Stromal cell of bone marrow (primary cell): Measurements from ENCODE around the gene FAM114A1.
"Not testable (repeated sequence)": the region's sequence is repeated elsewhere in the genome, so short reads cannot be mapped to it uniquely, and the experiment has no call there.

Source experiments
- DNase-seq: peaks from one replicate; pipeline ENCODE4 v3.0.0-alpha.2; 2012; ENCODE audit warnings: low read depth

The FAM114A1 gene

GRCh38 chr4:38935391-38936073 lies 67.9 kb downstream of the FAM114A1 start:
- DNase-seq, result no peak

DNA sequence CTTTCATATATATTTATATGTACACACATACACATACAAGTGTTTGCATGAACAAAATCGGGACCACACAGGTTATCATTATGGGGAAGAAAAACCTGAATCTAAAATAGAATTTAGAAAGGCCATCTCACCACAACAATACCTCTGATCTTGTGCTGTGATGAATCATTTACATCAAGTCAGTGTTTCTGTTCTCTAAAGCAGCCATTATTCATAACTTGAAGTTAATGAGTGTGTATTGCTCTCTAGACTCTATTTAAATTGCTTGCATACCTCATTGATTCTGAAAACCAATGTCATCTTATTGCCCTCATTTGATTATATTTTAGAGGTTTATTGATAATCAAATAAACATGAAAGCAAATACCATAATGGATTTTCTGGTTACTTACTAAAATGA lies 71.6 kb downstream of the FAM114A1 start:
- DNase-seq, result no peak

DNA sequence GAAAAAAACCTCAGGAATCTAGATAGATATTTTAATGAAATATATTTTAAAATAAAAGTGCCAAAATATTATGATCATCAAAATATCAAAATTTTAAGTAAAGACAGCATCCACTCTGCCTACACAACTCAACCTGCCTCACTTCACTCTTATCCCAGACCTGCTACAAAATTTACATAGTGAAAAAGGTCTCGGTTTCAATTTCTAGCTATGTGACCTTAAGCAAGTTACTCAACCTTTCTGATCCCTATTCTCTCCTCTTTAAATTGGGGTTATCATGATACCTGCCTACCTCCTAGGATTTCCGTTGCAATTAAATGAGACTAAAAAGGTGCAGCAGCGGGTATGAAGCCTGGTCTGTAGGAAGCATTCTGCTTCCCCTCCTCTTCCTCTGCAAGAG lies 72.9 kb downstream of the FAM114A1 start:
- DNase-seq, result no peak

DNA sequence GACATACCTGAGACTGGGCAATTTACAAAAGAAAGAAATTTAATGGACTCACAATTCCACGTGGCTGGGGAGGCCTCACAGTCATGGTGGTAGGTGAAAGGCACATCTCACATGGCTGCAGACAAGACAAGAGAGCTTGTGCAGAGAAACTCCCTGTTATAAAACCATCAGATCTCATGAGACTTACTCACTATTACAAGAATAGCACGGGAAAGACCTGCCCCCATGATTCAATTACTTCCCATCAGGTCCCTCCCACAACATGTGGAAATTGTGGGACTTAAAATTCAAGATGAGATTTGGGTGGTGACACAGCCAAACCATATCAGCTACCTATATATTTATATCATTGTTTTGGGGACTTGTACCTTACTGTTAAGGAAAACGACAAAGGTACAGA lies 74.3 kb downstream of the FAM114A1 start:
- peak; percentile 56 for DNase-seq

DNA sequence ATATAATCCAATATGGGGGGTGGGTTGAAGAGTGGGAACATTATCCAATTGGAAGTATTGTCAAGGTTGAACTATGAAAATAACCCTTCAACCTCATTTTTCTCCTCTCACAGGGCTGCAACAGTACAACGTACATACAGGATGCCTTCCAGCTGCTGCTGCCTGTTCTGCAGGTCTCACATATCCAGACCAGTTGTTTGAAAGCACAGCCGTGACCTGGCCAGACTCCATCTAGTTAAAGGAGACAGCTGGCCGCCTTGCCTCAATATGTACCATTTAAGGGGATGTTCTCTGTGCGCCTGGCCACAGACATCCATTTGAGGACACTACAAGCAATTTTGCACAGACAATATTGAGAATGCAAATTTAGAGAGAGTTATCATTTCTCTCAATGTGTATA lies 75.7 kb downstream of the FAM114A1 start:
- DNase-seq, result no peak

DNA sequence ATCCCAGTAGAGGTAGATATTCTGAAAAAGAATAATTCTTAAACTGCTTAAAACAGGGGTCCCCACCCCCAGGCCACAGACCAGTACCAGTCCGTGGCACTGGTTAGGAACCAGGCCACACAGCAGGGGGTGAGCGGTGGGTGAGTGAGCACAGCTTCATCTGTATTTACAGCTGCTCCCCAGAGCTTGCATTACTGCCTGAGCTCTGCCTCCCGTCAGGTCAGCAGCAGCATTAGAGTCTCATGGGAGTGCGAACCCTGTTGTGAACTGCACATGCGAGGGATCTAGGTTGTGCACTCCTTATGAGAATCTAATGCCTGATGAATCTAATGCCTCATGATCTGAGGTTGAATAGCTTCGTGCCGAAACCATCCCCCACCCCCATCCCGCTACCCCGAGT lies 76.8 kb downstream of the FAM114A1 start:
- no peak for DNase-seq

GRCh38 chr4:38946919-38947318 lies 79.3 kb downstream of the FAM114A1 start:
- no peak for DNase-seq

GRCh38 chr4:38948551-38948950 lies 80.9 kb downstream of the FAM114A1 start:
- DNase-seq, result peak; percentile 88

DNA sequence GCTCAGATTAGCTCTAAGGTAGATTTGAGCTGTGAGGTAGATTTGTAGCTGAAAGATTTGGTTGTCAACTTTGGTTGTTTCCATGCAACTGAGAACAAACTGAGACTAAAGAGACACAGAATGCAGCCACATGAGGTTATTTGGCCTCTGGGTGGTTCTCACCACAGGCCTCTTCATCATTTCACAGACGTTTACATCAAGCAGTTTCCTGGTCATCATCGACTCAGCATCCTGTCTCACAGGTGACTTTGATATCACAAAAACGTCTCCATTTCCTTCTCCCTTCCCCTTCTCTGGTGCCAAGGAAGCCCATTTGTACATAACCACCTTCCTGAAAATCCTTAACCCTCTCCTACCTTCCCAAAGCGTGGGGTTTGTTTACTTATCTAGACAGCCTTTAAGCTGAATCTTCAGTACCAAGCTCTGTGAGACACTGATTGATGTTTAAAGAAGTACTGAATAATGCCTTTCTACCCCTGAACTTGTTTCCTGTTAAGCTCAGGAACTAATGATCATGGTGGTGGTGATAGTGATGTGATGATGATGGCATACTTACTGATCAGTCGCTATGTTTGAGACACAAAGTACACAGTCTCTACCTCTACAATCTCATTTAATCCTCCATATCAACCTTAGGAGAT lies 81.9 kb downstream of the FAM114A1 start:
- no peak for DNase-seq

DNA sequence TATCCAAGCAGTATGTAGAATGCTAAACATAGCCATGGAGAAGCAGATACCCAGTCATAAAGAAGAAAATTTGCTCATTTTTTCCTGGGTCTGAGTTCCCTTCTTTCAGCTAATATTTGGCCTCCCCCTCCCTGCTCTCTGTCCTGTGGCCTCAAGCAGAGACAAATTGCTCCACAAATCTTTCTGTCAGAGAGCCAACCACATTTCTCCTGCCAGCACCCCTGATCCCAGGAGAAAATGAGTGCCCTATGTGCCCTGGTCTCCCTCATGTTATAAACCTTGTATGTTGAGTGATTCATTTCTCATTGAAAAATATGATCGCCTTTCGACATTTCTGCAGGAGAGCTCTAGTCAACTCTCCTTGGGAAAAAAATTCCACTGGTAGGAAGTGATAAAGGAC lies 82.6 kb downstream of the FAM114A1 start:
- no peak for DNase-seq

DNA sequence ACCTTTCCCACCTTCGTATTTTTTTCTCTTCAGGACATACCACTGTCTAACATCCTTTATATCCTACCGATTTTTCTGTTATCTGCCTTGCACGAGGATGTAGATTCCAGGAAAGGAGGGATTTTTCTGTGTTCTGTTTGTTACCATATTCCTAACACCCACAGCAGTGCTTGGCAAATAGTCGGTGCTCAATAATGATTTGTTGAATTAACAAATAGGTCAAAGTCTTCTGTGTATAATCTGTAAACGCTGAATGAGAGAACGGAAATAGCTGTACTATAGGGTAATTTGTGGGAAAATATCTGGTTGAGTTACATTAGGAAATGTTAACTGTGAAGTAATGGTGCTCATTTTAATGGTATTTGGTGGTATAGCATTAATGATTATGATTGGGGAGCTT lies 83.1 kb downstream of the FAM114A1 start:
- DNase-seq, result no peak

DNA sequence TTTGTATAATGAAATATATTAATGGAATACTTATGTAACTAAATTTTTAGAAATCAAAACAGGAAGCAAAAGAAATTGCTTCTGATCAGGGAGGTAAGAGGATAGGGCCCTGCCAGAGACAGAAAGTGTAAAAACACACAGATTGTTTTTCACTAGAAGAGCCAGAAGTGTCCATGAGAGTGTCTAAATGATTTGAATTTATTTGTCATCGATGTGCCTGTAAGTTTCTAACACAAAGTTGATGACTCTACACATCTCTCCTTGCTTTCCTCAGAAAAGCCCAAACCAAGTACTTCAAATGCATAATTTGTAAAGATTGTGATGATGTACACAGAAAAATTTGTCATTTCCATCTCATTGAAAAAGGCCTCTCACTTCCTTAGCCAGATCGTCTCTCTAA lies 84.0 kb downstream of the FAM114A1 start:
- no peak for DNase-seq

- DNase-seq, result no peak
Measured at GRCh38 chr4:38952017-38952416, 84.4 kb downstream of the FAM114A1 start.

- DNase-seq, result no peak
Measured at GRCh38 chr4:38954727-38955126, 87.1 kb downstream of the FAM114A1 start.

DNA sequence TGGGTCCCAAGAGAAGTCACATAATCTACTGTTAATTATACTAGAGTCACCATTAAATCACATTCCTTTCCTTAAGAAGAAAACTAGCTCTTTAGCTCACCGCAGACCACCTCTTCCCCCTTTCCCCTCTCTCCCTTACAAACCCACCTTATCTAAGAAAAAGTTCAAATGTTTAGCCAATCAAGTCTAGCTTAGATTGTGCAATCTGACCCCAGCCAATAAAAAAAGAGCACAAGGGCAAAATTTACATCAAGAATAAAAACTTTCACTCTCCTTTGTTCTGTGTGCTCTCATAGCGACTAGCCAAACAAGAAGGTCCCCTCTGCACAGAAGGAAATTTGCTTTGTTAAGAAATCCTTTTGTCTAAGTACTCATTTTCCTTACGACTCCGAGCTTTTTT lies 88.4 kb downstream of the FAM114A1 start:
- no peak for DNase-seq

DNA sequence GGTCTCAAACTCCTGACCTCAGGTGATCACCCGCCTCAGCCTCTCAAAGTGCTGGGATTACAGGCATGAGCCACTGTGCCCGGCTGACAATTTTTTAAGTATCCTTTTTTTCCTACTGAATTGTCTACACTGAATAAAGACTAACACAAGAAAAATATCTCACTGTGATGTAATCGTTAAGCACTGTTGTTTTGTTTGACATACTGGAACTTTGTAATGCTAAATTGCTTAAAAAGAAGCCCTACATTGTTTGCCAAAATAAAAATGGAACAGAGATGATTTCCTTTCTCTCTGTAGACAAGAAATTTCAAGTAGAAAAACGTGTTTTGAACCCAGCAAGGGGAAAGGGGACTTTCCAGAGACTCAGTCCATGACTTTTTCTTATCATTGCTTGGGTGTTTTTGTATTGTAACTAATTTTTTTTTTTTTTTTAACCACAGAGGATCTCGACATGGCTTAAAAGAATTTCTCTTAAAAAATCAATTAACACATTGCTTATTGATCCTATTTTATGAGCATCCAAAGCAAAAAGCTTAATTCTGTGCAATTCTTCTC lies 89.7 kb downstream of the FAM114A1 start:
- DNase-seq, result no peak

DNA sequence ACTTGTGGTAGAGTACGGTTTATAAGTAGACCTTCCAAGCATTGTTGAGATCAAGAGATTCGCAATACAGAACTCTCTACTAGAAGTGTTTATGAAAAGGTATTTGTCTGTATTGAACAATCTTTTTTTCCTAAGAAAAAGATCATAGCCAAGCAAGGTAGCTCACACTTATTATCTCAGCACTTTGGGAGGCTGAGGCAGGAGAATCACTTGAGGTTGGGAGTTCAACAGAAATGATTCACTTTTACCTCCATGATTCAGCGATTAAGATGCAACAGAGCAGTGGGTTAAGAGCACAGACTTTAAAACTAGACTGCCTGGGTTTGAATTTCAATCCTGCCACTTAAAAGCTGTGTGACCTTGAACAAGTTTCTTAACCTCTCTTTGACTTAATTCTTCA lies 90.3 kb downstream of the FAM114A1 start:
- DNase-seq, result no peak

- no peak for DNase-seq
Measured at GRCh38 chr4:38958453-38959190, 91.0 kb downstream of the FAM114A1 start.

DNA sequence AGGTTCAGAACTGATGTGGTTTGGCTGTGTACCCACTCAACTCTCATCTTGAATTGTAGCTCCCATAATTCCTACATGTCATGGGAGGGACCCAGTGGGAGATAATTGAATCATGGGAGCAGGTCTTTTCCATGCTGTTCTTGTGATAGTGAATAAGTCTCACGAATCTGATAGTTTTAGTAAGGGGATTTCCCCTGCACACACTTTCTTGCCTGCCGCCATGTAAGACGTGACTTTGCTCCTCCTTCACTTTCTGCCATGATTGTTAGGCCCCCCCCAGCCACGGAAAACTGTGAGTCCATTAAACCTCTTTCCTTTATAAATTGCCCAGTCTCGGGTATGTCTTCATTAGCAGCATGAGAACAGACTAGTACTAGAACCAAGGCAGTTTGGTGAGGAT lies 91.6 kb downstream of the FAM114A1 start:
- not testable (repeated sequence) for DNase-seq

GRCh38 chr4:38964942-38965775 lies 97.6 kb downstream of the FAM114A1 start:
- no peak for DNase-seq

DNA sequence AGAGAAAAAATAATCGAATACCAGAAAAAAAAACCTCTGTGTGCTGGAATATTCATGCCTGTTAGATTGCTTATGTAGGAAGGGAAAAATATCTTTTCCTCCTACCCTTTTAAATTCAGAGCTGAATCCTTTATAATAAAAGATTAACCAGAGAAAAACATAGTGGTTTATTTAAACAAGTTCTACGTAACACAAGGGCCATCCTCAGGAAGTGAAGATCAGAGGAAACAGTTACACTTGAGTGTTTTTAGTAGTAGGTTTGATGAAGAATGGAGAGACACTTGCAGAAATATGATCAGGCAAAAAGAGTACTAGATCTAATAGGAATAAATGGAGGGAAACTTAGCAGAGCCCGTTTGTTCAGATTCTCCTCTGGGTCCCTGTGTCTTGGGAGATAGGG lies 98.3 kb downstream of the FAM114A1 start:
- DNase-seq, result no peak
